Astrocyte of the cerebellum (primary cell): ENCODE measurements around the gene TMCO2.

Experiments used
- DNase-seq: peaks from one replicate; pipeline ENCODE4 v3.0.0-alpha.2; 2011; ENCODE audit warnings: low read depth
- H3K4me3 ChIP-seq: 2 replicates; pipeline ENCODE4 v1.5.1; 2011; ENCODE audit warnings: mild to moderate bottlenecking, low read depth, low read length, moderate library complexity
- in situ Hi-C: cut with HindIII; loops from 2 replicates; pipeline ENCODE4 v1.10.0; 2017; ENCODE audit warnings: low sequenced_read_pairs
- TF ChIP-seq, protein P1 (sequence below): IDR thresholded peaks from 2 replicates; pipeline ENCODE4 v1.5.1; 2012; ENCODE audit warnings: low read length, low read depth, moderate library complexity, mild to moderate bottlenecking; ENCODE audit errors: missing control alignments

Gene TMCO2

DNA sequence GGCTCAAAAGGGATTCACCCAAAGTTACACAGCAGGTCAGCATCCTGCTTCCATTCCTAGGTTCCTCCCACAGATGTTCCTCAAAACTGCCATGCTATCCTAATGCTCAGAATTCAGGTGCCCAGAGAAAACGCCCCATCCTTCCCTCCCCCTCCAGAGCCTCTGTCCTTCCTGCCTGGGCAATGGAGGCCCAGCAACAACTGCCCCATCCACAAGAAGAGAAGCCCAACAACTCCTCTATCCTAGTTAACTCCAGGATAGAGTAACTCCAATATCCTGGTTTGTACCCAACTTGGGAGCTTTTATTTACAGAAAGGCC lies 52.5 kb downstream of the TMCO2 start:
- no peak for DNase-seq
- in situ Hi-C loops = no loop called here
- TF ChIP-seq, protein P1, sequence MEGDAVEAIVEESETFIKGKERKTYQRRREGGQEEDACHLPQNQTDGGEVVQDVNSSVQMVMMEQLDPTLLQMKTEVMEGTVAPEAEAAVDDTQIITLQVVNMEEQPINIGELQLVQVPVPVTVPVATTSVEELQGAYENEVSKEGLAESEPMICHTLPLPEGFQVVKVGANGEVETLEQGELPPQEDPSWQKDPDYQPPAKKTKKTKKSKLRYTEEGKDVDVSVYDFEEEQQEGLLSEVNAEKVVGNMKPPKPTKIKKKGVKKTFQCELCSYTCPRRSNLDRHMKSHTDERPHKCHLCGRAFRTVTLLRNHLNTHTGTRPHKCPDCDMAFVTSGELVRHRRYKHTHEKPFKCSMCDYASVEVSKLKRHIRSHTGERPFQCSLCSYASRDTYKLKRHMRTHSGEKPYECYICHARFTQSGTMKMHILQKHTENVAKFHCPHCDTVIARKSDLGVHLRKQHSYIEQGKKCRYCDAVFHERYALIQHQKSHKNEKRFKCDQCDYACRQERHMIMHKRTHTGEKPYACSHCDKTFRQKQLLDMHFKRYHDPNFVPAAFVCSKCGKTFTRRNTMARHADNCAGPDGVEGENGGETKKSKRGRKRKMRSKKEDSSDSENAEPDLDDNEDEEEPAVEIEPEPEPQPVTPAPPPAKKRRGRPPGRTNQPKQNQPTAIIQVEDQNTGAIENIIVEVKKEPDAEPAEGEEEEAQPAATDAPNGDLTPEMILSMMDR = no peak
- no peak overlapping the region for H3K4me3 ChIP-seq

DNA sequence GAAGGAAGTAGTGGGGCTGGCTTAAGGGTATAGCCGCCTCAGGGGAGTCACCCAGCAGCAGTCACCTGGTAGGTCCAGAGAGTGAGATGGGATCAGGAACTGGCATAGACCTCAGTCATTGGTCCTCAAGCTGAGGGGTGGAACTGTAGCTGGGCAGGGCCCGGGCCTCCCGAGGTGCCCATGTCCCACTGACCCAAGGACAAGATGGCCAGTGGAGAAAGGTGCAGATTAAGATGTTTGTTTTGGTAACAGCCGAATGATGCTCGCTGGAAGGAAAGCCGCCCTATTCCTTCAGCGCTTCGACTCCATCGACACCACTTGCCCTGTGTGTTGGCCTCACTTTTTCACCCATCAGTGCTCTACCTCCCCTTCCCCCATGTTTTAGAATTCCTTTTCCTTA lies 52.9 kb downstream of the TMCO2 start:
- no peak overlapping the region for H3K4me3 ChIP-seq
- in situ Hi-C loops = no loop called here
- no peak for DNase-seq
- TF ChIP-seq, protein P1 = no peak

DNA sequence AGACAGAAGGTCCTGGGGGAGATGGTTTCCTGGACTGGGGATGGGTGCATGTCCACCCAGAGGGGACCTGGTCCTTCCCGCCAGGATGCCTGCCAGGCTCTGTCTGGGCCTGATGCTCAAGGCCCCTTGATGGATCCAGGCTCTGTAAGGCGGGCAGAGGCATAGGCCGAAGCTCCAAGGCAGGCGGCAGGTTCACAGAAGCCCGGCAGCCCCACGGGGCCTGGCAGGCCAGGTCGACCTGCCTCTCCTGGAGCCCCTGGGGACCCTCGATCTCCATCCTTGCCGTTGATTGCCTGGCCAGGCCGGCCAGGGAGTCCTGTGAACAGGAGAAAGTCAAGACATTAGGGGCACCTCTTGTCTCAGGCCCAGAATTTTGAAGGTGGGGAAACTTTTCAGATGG lies 53.3 kb downstream of the TMCO2 start:
- TF ChIP-seq, protein P1 = no peak
- H3K4me3 ChIP-seq = no peak overlapping the region
- in situ Hi-C loops = no loop called here
- no peak for DNase-seq
